ENCODE results near the gene NUSAP1.
"Not testable (repeated sequence)": the region's sequence is repeated elsewhere in the genome, so short reads cannot be mapped to it uniquely, and the experiment has no call there.

NUSAP1 gene

GRCh38 chr15:41411441-41411840, 78.8 kb downstream of the NUSAP1 start:
- DNase-seq: no peak

- DNase-seq: peak in 1 of 51 donors; percentile 60
Measured at GRCh38 chr15:41416128-41416741, 83.6 kb downstream of the NUSAP1 start.

GRCh38 chr15:41416742-41417417, 84.2 kb downstream of the NUSAP1 start, which contains the start of gene RTF1:
Gene RTF1 (plus strand): TSS chr15:41417095. CDS start chr15:41417116, 21 bp downstream.
- peak; percentile 51 to 98 (median 91) for DNase-seq

GRCh38 chr15:41417418-41418195, 84.9 kb downstream of the NUSAP1 start:
- DNase-seq: peak in 15 of 51 donors; percentile 3 to 53 (median 40)

- DNase-seq: no peak
Measured at GRCh38 chr15:41423979-41424659, 91.4 kb downstream of the NUSAP1 start.

GRCh38 chr15:41424809-41425208, 92.1 kb downstream of the NUSAP1 start:
- DNase-seq: no peak

GRCh38 chr15:41425907-41426306, 93.2 kb downstream of the NUSAP1 start:
- DNase-seq: not testable (repeated sequence)

GRCh38 chr15:41429003-41429890, 96.6 kb downstream of the NUSAP1 start:
- no peak for DNase-seq

All from hypothalamus (tissue), 51 donors.